Peyer's patch (tissue), 4 donors: Measurements from ENCODE around the gene NT5C3A. TPM values are rescaled to one million over a fixed set of nuclear protein-coding genes. Genes with fewer than 3 reads are reported as not detected.
"Not testable (repeated sequence)": the region's sequence is repeated elsewhere in the genome, so short reads cannot be mapped to it uniquely, and the experiment has no call there.

ENCODE experiments used
- DNase-seq, 3 donors: peaks; one replicate each; pipeline ENCODE4 v3.0.0-alpha.2; 2017 to 2019
- H3K27ac ChIP-seq, 4 donors: fragments of 200-600 bp; sonication (generic); one replicate each; pipeline ENCODE4 v1.5.1; 2016 to 2019
- H3K27me3 ChIP-seq, 2 donors: fragments of 200-600 bp; sonication (generic); one replicate each; pipeline ENCODE4 v1.5.1; 2019
- H3K36me3 ChIP-seq, 3 donors: fragments of 200-600 bp; sonication (generic); one replicate each; pipeline ENCODE4 v1.5.1; 2016 to 2019
- H3K4me1 ChIP-seq, 4 donors: fragments of 200-600 bp; sonication (generic); one replicate each; pipeline ENCODE4 v1.5.1; 2016 to 2019
- H3K4me3 ChIP-seq, 4 donors: fragments of 200-600 bp; sonication (generic); 1 replicate in 3 of 4; 2 replicates in 1 of 4; pipeline ENCODE4 v1.5.1; 2016 to 2019; ENCODE audit warnings: mild to moderate bottlenecking in 1 of 4
- H3K9me3 ChIP-seq, 4 donors: fragments of 200-600 bp; sonication (generic); one replicate each; pipeline ENCODE4 v1.5.1; 2016 to 2019; ENCODE audit warnings: mild to moderate bottlenecking in 1 of 4
- POLR2A ChIP-seq, 2 donors: fragments of 450-650 bp; IDR thresholded peaks; one replicate each; pipeline ENCODE4 v1.5.1; 2017; ENCODE audit warnings: antibody characterized with exemption in 2 of 2, mild to moderate bottlenecking in 2 of 2, moderate library complexity in 2 of 2
- total RNA-seq, 4 donors: library from RNA; depleted of rRNA; stranded (reverse); fragments of >200 nt; gene quantifications; one replicate each; pipeline ENCODE4 v1.1.0, GENCODE V29; 2016

Gene NT5C3A
- total RNA-seq, 4 donors from 2014 or later = 25.3 to 316 (median 79.8) TPM

DNA sequence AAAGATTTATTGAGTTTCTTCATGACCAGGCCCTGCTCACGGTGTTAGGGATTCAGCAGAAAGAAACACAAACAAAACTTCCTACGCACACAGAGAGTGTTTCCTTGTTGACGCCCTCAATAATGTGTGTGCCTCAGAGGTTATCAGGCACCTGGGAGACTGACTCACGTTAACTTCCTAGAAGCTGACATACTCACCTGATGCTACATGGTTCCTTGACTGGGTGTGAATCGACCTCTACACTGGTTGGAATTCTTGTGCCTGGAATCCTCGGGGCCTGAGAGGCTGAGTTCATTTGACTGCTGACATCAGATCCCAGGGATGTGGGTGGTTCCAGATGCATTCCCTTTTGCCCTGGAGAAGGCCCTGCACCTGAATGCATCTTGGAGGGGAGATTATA, 69.8 kb downstream of the NT5C3A start:
- H3K9me3 ChIP-seq, H3K4me1 ChIP-seq, H3K27me3 ChIP-seq, H3K4me3 ChIP-seq: not testable (repeated sequence)
- DNase-seq = peak in 1 of 3 donors; percentile 78
- peaks cover 0 to 12% (median 0%) of the 10 kb centered on the region in 3 donors for H3K36me3 ChIP-seq
- H3K27ac ChIP-seq = peak overlapping the region in 2 of 4 donors; percentile 76 to 78
- TF ChIP-seq POLR2A (IDR thresholded peaks at IDR 0.05) = peak in 1 of 2 donors; percentile 28

DNA sequence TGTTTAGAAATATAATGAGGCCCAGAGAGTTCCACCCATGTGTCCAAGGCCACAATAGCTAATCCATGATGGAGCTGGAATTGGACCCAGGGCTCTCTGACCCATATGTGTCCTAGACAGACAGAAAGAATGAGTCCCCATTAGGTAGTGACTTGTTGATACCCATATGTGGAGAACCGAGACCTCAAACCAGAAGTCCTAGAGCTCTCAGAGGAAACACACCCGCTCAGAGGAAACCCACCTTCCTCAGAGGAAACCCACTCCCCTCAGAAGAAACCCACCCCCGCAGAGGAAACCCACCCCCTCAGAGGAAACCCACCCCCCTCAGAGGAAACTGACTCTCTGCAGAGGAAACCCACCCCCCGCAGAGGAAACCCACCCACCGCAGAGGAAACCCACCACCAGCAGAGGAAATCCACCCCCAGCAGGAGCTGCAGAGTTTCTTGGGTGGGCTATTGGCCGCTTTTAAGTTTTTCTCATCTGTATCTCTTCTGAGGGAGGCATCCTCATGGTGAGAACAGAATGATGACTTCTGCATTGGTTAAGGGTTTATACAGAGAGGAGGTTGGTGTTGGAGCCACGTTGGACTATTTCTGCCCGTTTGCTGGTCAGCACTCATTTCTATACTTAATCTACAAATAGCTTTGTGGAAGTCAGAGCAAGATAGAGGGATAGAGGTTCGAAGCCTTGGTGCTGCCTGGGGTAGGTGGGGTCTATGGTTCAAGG, 70.4 kb downstream of the NT5C3A start:
- not testable (repeated sequence) for H3K9me3 ChIP-seq, DNase-seq
- peak overlapping the region in 2 of 4 donors; percentile 76 to 78 for H3K27ac ChIP-seq

DNA sequence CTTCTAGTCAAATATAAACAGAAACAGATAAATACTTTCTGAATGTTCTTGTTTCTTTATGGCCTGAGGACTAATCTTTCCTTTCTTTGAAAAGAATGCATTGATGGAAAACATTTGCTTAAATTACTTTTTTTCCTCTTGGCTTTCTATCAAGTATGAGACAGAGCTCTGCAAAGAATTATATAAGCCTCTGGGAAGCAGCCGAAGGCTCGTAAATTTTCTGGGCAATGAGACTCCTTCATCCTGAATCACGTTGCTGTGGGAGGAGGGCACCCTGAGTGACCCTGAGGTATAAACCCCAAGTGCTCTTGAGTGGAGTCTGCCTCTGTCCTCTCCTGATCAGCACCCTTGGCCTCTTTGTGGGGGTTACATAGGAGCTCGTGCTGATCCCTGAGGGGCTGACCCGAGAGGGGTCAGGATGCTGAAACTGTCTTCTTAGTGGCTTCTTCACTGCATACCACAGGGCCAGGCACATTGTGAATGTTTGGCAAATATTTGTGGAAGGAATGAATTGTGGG, 71.4 kb downstream of the NT5C3A start:
- H3K9me3 ChIP-seq, H3K4me3 ChIP-seq, DNase-seq, H3K27me3 ChIP-seq, H3K4me1 ChIP-seq, H3K27ac ChIP-seq: not testable (repeated sequence)
- peaks cover 0 to 12% (median 0%) of the 10 kb centered on the region in 3 donors for H3K36me3 ChIP-seq

More for the DNA sequence above, 70.4 kb downstream of the NT5C3A start:
- not testable (repeated sequence) for H3K27me3 ChIP-seq, H3K4me1 ChIP-seq, H3K4me3 ChIP-seq
- H3K36me3 ChIP-seq = peaks cover 0 to 12% (median 0%) of the 10 kb centered on the region in 3 donors

DNA sequence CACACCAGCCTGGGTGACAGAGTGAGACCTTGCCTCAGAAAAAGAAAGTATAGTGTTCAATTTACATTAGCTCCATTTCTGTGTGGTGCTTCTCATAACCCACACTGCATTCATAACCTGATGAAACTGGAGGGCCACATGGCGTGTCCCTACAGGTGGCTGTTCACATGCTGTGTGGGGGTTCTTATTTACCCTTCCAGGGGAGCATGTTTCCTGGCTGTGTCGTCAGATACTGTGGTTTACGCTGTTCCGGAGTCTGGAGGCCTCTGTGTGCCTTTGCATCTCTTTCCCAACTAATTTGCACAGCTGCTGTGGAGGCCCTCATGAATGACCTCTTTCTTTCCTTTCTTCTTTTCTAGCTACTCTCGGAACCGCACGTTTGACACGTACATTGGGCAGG, 74.4 kb downstream of the NT5C3A start:
- not testable (repeated sequence) for DNase-seq, H3K4me1 ChIP-seq, H3K27ac ChIP-seq, H3K9me3 ChIP-seq, H3K4me3 ChIP-seq, H3K27me3 ChIP-seq
- peaks cover 0 to 14% (median 0%) of the 10 kb centered on the region in 3 donors for H3K36me3 ChIP-seq

DNA sequence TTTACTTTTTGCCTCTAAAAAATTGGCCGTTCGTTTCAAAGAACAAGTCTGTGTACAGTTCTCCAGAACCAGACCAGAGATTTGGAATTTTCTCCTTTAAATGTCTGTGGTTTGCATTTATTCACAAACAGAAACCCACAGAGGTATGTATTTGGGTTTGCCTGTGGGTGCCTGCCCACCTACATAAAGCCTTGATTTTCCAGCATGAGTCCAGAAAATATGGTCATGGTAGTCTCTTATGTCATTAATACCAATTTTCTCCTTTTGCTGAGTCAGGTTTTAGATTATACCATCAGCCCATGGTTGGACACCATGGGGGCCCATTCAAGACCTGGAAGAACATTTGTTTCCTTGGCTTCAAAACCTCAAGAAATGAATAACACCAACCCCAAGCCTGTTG, 82.7 kb downstream of the NT5C3A start:
- not testable (repeated sequence) for H3K27ac ChIP-seq, H3K9me3 ChIP-seq, H3K4me3 ChIP-seq, H3K27me3 ChIP-seq, H3K4me1 ChIP-seq, DNase-seq, H3K36me3 ChIP-seq

DNA sequence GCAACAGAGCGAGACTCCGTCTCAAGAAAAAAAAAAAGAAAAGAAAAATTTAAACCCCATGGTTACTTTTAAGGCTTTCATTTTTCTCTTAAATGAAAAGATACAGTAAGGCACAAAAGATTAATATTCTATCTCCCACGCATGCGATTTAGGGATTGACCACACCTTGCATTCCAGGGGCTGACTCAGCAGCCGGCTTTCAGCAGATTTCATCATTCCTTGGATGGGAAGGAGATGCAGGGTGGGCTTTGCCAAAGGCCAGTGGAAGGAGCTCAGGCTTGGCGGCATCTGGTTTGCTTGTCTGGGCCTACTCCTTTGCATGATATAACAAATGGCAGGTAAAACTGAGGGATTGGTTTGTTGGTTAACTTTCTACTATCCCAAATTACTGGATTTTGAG, 83.3 kb downstream of the NT5C3A start:
- not testable (repeated sequence) for H3K9me3 ChIP-seq, H3K27me3 ChIP-seq, H3K36me3 ChIP-seq, DNase-seq, H3K4me1 ChIP-seq, H3K4me3 ChIP-seq, H3K27ac ChIP-seq

DNA sequence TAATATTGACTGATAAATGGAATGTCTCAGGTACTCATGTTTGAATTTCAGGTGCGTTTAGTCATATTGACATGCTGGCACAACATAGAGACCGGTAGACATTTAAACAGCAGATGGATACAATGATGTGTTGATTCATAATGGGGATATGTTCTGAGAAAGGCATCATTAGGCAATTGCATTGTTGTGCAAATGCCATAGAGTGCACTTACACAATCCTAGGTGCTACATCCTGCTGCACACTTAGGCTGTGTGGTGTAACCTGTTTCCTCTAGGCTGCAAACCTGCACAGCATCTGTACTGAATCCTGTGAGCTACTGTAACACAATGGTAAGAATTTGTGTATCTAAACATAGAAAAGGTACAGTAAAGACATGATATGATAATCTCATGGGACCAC, 85.4 kb downstream of the NT5C3A start:
- H3K4me3 ChIP-seq = not testable (repeated sequence)

DNA sequence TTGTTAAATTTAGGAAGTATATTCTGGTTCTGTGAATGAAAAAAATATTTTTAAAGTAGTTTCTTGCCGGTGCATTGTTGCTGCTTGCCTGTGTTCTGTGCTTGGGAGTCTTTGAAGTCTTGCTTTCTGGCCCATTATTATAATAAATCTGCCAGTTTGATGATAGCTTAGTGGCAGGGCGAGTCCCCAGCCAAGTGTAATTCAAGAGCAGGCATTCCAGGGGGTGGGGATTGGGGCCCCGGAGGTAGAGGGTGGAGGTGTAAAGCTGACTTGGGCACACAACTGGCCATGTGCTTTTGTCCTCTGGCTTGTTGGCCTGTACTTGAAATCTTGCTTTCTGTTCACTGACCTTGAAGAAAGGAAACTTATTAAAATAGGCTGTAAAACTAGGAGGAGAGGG, 90.6 kb downstream of the NT5C3A start:
- not testable (repeated sequence) for H3K36me3 ChIP-seq, H3K4me3 ChIP-seq, DNase-seq, H3K9me3 ChIP-seq, H3K4me1 ChIP-seq, H3K27me3 ChIP-seq
- H3K27ac ChIP-seq = peak overlapping the region in 2 of 4 donors; percentile 13 to 39

More for the DNA sequence above, 85.4 kb downstream of the NT5C3A start:
- not testable (repeated sequence) for H3K9me3 ChIP-seq, H3K27me3 ChIP-seq, DNase-seq, H3K4me1 ChIP-seq, H3K27ac ChIP-seq, H3K36me3 ChIP-seq

DNA sequence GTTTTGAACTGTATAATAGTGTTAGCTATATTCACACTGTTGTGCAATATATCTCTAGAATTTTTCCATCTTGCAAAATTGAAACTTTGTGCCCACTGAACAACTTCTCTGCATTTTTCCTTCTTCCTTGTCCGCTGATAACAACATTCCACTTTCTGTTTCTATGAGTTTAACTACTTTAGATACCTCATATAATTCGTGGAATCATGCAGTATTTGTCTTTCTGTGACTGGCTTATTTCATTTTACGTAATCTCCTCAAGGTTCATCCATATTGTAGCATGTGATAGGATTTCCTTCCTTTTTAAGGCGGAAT, 95.4 kb downstream of the NT5C3A start:
- peaks cover 0 to 12% (median 0%) of the 10 kb centered on the region in 4 donors for H3K4me1 ChIP-seq
- not testable (repeated sequence) for H3K36me3 ChIP-seq, H3K4me3 ChIP-seq, H3K27me3 ChIP-seq, DNase-seq, H3K27ac ChIP-seq, H3K9me3 ChIP-seq

DNA sequence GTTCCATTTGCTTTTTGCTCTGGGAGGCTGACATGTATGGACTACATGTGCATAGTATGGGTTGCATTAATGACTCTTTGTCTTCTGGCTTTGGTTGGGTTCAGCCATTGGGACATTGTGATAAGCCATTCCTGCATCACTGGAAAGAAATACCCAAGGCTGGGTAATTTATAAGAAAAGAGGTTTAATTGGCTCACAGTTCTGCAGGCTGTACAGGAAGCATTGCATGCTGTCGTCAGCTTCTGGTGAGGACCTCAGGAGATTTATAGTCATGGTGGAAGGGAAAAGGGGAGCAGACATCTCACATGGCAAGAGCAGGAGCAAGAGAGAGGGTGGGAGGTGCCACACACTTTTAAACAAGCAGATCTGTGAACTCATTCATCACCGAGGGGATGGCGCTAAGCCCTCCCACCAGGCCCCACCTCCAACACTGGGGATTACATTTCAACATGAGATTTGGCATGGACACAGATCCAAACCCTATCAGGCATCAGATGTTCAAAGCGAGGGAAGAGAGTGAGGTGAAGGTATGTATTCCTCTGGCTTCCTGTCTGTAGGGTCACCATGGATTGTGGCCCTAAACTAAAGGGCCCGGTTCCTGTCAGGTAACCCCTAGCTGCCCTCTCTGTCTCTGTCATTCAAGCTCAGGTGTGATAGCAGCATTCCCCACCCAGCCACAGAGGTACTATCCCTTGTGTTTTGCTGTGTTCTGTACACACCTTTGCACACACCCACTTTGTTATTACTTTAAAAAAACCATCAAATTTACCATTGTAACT, 95.9 kb downstream of the NT5C3A start:
- H3K4me1 ChIP-seq = peaks cover 0 to 12% (median 0%) of the 10 kb centered on the region in 4 donors
- H3K36me3 ChIP-seq, H3K9me3 ChIP-seq, H3K27me3 ChIP-seq, H3K27ac ChIP-seq, DNase-seq, H3K4me3 ChIP-seq: not testable (repeated sequence)
